NCI-H2081 (cell line): Measurements from ENCODE around the gene PCDHB16.
"Not testable (repeated sequence)": the region's sequence is repeated elsewhere in the genome, so short reads cannot be mapped to it uniquely, and the experiment has no call there.

ENCODE experiments used
- DNase-seq, 2 experiments: peaks; one replicate each; lab custom pipeline; 2025; lab: John Stamatoyannopoulos, UW

The PCDHB16 gene

GRCh38 chr5:141184117-141184855 lies 2.1 kb downstream of the PCDHB16 start:
- DNase-seq, result not testable (repeated sequence)

- DNase-seq, result peak; percentile 10 to 44
Observed at GRCh38 chr5:141186897-141187512, 4.8 kb downstream of the PCDHB16 start, which contains the start of gene PCDHB9. PCDHB9 (plus strand) TSS chr5:141187161; CDS start chr5:141187319, 158 bp downstream.

GRCh38 chr5:141188682-141189081 lies 6.5 kb downstream of the PCDHB16 start:
- DNase-seq, result not testable (repeated sequence)

GRCh38 chr5:141189131-141189530 lies 6.9 kb downstream of the PCDHB16 start:
- DNase-seq, result not testable (repeated sequence)

- peak in 1 of 2 experiments; percentile 11 for DNase-seq
Observed at GRCh38 chr5:141192110-141192725, 10.0 kb downstream of the PCDHB16 start, which contains the start of gene PCDHB10. PCDHB10 (plus strand) TSS chr5:141192353; CDS start chr5:141192553, 200 bp downstream.

- DNase-seq, result not testable (repeated sequence)
Observed at GRCh38 chr5:141194332-141194731, 12.1 kb downstream of the PCDHB16 start.

- DNase-seq, result no peak
Observed at GRCh38 chr5:141196363-141196762, 14.2 kb downstream of the PCDHB16 start.

GRCh38 chr5:141199359-141200235 lies 17.4 kb downstream of the PCDHB16 start, which contains the start of gene PCDHB11:
PCDHB11 (plus strand) TSS chr5:141199627; CDS start chr5:141199775, 148 bp downstream.
- peak; percentile 55 to 77 for DNase-seq

GRCh38 chr5:141201126-141201525 lies 18.9 kb downstream of the PCDHB16 start:
- not testable (repeated sequence) for DNase-seq

GRCh38 chr5:141201646-141202045 lies 19.5 kb downstream of the PCDHB16 start:
- not testable (repeated sequence) for DNase-seq

GRCh38 chr5:141208478-141208877 lies 26.3 kb downstream of the PCDHB16 start, which contains the start of gene PCDHB12:
PCDHB12 (plus strand) TSS chr5:141208719; CDS start chr5:141208908, 189 bp downstream.
- no peak for DNase-seq

- not testable (repeated sequence) for DNase-seq
Observed at GRCh38 chr5:141210281-141210680, 28.1 kb downstream of the PCDHB16 start.

- not testable (repeated sequence) for DNase-seq
Observed at GRCh38 chr5:141210849-141211248, 28.7 kb downstream of the PCDHB16 start.

- DNase-seq, result peak; percentile 51 to 56
Observed at GRCh38 chr5:141213656-141214339, 31.6 kb downstream of the PCDHB16 start, which contains the start of gene PCDHB13. PCDHB13 (plus strand) TSS chr5:141213919; CDS start chr5:141214124, 205 bp downstream.

- not testable (repeated sequence) for DNase-seq
Observed at GRCh38 chr5:141214583-141214982, 32.4 kb downstream of the PCDHB16 start.

GRCh38 chr5:141215504-141215903 lies 33.3 kb downstream of the PCDHB16 start:
- not testable (repeated sequence) for DNase-seq

GRCh38 chr5:141216035-141216434 lies 33.8 kb downstream of the PCDHB16 start:
- DNase-seq, result not testable (repeated sequence)

- peak; percentile 26 to 62 for DNase-seq
Observed at GRCh38 chr5:141223112-141223783, 41.1 kb downstream of the PCDHB16 start, which contains the start of gene PCDHB14. PCDHB14 (plus strand) TSS chr5:141223343; CDS start chr5:141223506, 163 bp downstream.

- not testable (repeated sequence) for DNase-seq
Observed at GRCh38 chr5:141224844-141225243, 42.7 kb downstream of the PCDHB16 start.

- not testable (repeated sequence) for DNase-seq
Observed at GRCh38 chr5:141225421-141225820, 43.2 kb downstream of the PCDHB16 start.
